ENCODE results near the gene VWA3B. TPM values are rescaled to one million over a fixed set of nuclear protein-coding genes. Genes with fewer than 3 reads are reported as not detected.

Gene VWA3B
- polyA plus RNA-seq, 2 of the 4 experiments (the other 2 are of a cell fraction) = not detected

DNA sequence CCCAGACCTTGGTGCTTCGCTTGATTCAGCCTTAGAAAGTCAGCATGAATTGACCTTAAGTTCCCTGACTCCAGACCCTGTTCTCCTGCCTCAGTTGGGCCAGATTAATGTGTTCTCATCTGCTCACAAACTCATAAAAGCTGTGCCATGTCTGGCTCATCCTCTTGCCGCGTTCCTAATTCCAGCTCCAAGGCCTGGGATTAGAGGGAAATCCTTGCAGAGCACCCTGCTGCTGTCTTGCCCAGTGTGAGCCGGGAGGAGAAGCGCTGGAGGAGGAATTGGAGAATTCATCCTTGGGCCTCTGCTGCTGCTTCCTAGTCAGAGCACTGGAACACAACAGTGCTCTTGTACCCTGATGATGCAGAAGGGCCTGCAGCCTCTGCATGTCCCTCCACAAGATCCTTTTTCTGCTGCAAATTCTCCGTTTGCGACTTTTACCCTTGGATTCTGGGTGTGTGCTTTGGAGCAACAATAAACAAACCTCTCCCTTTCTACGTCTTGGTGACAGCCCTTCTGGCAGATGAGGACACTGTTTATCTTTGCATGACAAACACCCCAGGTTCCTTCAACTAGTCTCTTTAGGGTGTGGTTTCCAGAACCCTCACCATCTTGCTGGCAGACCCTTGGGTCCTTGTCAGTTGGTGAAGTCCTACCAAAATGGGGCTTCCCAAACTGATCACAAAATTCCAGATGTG is 212.4 kb downstream of the VWA3B start:
- CTCF ChIA-PET = no interaction called here

GRCh38 chr2:98300141-98300874 is 213.3 kb downstream of the VWA3B start:
- Histone ChIP-seq H3K4me1 (no peaks in the 10 kb centered on the region), H3K4me2 (no peak overlapping the region), H3K9me3 (no peaks in the 10 kb centered on the region), H3K4me3 (no peak overlapping the region), H3K27ac (no peak overlapping the region)
- ChIA-PET POLR2A (no interaction called here), CTCF (no interaction called here)
- no peak for TF ChIP-seq JUN (IDR thresholded peaks at IDR 0.05)
- TF ChIP-seq CBX2 (IDR thresholded peaks at IDR 0.05; ENCODE audit: borderline replicate concordance, low read depth) = no peak
- TF ChIP-seq SREBF2 (IDR thresholded peaks at IDR 0.05) = no peak
- TF ChIP-seq REST (IDR thresholded peaks at IDR 0.05) = no peak
- TF ChIP-seq FOSL2 (IDR thresholded peaks at IDR 0.05) = no peak
- no peak for TF ChIP-seq FOSL2 (CRISPR knock-in tag; IDR thresholded peaks at IDR 0.05)
- TF ChIP-seq, protein P1, sequence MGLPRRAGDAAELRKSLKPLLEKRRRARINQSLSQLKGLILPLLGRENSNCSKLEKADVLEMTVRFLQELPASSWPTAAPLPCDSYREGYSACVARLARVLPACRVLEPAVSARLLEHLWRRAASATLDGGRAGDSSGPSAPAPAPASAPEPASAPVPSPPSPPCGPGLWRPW (IDR thresholded peaks at IDR 0.05) = no peak
- TF ChIP-seq CHD4 (IDR thresholded peaks at IDR 0.05; ENCODE audit: borderline replicate concordance) = no peak
- no peak for TF ChIP-seq GATA3 (IDR thresholded peaks at IDR 0.05; ENCODE audit: borderline replicate concordance)
- DNase-seq (ENCODE audit: low read depth in 1 of 2, low spot score in 1 of 2) (no peak), ATAC-seq (peak in 1 of 2 experiments; percentile 50; a peak in 2 of 6 replicates), FAIRE-seq (no peak)
- WGBS (ENCODE audit: missing lambda C conversion rate) = 41% methylated on average over 12 of the region's 12 CpGs

More for the DNA sequence above, 212.4 kb downstream of the VWA3B start:
- DNase-seq (ENCODE audit: low read depth in 1 of 2, low spot score in 1 of 2) (no peak), FAIRE-seq (no peak), ATAC-seq (no peak)
- Histone ChIP-seq H3K4me1 (no peaks in the 10 kb centered on the region), H3K4me3 (no peak overlapping the region), H3K9me3 (no peaks in the 10 kb centered on the region), H3K27ac (no peak overlapping the region), H3K4me2 (no peak overlapping the region)
- WGBS (ENCODE audit: missing lambda C conversion rate) = 46% methylated on average over 7 of the region's 8 CpGs
- TF ChIP-seq, protein P2, sequence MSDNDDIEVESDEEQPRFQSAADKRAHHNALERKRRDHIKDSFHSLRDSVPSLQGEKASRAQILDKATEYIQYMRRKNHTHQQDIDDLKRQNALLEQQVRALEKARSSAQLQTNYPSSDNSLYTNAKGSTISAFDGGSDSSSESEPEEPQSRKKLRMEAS (IDR thresholded peaks at IDR 0.05) = no peak
- TF ChIP-seq, protein P3, sequence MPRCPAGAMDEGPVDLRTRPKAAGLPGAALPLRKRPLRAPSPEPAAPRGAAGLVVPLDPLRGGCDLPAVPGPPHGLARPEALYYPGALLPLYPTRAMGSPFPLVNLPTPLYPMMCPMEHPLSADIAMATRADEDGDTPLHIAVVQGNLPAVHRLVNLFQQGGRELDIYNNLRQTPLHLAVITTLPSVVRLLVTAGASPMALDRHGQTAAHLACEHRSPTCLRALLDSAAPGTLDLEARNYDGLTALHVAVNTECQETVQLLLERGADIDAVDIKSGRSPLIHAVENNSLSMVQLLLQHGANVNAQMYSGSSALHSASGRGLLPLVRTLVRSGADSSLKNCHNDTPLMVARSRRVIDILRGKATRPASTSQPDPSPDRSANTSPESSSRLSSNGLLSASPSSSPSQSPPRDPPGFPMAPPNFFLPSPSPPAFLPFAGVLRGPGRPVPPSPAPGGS (IDR thresholded peaks at IDR 0.05) = no peak
- TF ChIP-seq NR3C1 (IDR thresholded peaks at IDR 0.05) (no peak), SREBF2 (IDR thresholded peaks at IDR 0.05) (no peak), EHMT2 (IDR thresholded peaks at IDR 0.05; ENCODE audit: low read depth) (no peak), CHD2 (IDR thresholded peaks at IDR 0.05; ENCODE audit: low read length, partially characterized antibody) (no peak), KDM5A (IDR thresholded peaks at IDR 0.05) (no peak), PBX3 (IDR thresholded peaks at IDR 0.05) (no peak), FOSL2 (IDR thresholded peaks at IDR 0.05) (no peak), FOSL2 (CRISPR knock-in tag; IDR thresholded peaks at IDR 0.05) (no peak), JUN (IDR thresholded peaks at IDR 0.05) (no peak), TP53 (CRISPR knock-in tag; IDR thresholded peaks at IDR 0.05) (no peak), SMC3 (IDR thresholded peaks at IDR 0.05) (no peak), PHF8 (IDR thresholded peaks at IDR 0.05; ENCODE audit: borderline replicate concordance, low read depth) (no peak), ESRRA (IDR thresholded peaks at IDR 0.05; ENCODE audit: borderline replicate concordance, low read length) (no peak), BHLHE40 (IDR thresholded peaks at IDR 0.05; ENCODE audit: low read depth, low read length) (no peak)
- POLR2A ChIA-PET = no interaction called here
